ENCODE results near the gene ANKRD13B. TPM values are rescaled to one million over a fixed set of nuclear protein-coding genes. Genes with fewer than 3 reads are reported as not detected.
A peak's percentile ranks its signal among the peaks of the same experiment; 100 is the strongest.

ANKRD13B gene
- total RNA-seq, 1 donor from 2014 or later: 7.9 TPM

DNA sequence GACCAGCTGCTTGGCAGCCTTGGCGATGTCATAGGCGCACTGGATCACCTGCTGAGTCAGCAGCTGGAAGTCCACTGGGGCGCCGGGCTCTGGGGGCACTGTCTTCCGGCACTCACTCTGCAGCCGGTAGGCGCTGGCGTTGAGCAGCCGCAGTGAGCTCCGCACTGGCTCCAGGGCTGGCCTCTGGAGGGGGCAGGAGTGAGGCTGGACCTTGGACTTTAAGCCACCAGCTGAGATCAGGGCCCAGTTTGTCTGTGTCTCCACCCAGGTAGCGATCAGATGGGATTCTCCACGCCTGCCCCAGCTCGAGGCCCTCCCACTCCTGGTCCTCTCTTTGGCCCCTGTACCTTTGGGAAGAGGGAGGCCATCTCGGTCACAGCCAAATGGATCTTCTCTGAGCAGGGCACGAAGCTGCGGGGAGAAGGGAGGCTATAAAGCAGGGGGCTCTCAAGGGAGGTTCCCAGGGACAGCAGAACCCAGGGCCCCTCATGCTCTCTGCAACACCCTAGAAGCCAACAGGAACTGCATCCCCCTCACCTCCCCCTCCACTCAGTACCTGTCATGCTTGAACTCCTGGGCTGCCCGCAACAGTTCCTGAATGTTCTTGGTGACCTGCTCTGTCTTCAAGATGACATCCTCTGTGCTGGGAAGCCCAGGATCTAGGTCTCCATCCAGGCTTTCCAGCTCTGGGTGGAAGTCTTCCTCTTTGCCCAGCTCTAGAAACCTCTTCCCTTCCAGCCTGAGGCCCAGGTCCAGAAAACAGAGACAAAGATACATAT is 18.0 kb upstream of the ANKRD13B start:
- H3K27me3 ChIP-seq: no peaks in the 10 kb centered on the region
- no peak for DNase-seq (ENCODE audit: extremely low spot score in 2 of 2)
- no peak for TF ChIP-seq POLR2A (IDR thresholded peaks at IDR 0.05)
- TF ChIP-seq POLR2AphosphoS5 (IDR thresholded peaks at IDR 0.05; ENCODE audit: insufficient read depth in 1 of 2, low read depth in 1 of 2): no peak
- TF ChIP-seq, protein P1, sequence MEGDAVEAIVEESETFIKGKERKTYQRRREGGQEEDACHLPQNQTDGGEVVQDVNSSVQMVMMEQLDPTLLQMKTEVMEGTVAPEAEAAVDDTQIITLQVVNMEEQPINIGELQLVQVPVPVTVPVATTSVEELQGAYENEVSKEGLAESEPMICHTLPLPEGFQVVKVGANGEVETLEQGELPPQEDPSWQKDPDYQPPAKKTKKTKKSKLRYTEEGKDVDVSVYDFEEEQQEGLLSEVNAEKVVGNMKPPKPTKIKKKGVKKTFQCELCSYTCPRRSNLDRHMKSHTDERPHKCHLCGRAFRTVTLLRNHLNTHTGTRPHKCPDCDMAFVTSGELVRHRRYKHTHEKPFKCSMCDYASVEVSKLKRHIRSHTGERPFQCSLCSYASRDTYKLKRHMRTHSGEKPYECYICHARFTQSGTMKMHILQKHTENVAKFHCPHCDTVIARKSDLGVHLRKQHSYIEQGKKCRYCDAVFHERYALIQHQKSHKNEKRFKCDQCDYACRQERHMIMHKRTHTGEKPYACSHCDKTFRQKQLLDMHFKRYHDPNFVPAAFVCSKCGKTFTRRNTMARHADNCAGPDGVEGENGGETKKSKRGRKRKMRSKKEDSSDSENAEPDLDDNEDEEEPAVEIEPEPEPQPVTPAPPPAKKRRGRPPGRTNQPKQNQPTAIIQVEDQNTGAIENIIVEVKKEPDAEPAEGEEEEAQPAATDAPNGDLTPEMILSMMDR (IDR thresholded peaks at IDR 0.05): no peak
- intact Hi-C loops (cut with DNase I): loop anchor here (5.0 kb wide), 1 partner anchor 212 kb away; no protein-coding TSS in a partner anchor
- H3K9me3 ChIP-seq: no peaks in the 10 kb centered on the region
- H3K4me3 ChIP-seq: no peak overlapping the region
- H3K36me3 ChIP-seq: peaks cover 0 to 34% of the 10 kb centered on the region in 2 donors
- H3K4me1 ChIP-seq: peaks cover 45% of the 10 kb centered on the region
- no peak overlapping the region for H3K27ac ChIP-seq

DNA sequence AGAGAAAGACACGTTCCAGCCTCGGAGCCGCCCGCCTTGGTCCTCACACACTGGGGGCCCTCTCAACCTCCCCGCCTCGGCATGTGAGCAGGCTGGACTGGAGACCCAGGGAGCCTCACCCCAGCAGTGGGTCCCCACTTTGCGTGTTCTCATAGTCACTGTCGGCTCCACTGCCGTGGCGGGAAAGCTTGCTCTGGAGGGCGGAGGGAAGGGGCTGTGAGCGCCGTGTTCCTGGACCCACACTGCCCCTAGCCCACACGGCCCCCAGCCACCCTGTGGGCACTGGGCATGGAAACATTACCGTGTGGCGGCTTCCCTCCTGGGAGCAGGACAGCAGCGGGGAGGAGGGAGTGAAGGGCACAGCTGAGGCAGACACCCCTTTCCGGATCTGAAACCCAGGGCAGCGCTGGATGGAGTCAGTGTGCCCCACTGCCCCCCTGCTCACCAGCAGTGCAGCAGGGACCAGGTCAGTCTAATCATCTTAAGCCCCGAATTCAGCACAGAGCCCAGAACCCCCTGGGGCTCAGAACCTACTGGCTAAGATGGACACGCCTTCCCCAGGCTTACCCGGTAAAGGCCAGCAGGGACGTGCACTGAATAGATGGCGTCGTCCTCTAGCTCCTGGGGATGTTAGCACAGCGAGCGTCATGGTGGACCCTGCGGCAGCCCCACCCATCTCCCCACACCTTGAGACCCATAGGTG is 17.3 kb upstream of the ANKRD13B start:
- Histone ChIP-seq H3K36me3 (peaks cover 0 to 34% of the 10 kb centered on the region in 2 donors), H3K4me3 (no peak overlapping the region), H3K27ac (no peak overlapping the region), H3K27me3 (no peaks in the 10 kb centered on the region), H3K9me3 (no peaks in the 10 kb centered on the region), H3K4me1 (peaks cover 44% of the 10 kb centered on the region)
- DNase-seq (ENCODE audit: extremely low spot score in 2 of 2): no peak
- intact Hi-C loops (cut with DNase I): loop anchor here (5.0 kb wide), 1 partner anchor 212 kb away; no protein-coding TSS in a partner anchor
- no peak for TF ChIP-seq POLR2A (IDR thresholded peaks at IDR 0.05)
- TF ChIP-seq, protein P1 (IDR thresholded peaks at IDR 0.05): no peak
- TF ChIP-seq POLR2AphosphoS5 (IDR thresholded peaks at IDR 0.05; ENCODE audit: insufficient read depth in 1 of 2, low read depth in 1 of 2): no peak

DNA sequence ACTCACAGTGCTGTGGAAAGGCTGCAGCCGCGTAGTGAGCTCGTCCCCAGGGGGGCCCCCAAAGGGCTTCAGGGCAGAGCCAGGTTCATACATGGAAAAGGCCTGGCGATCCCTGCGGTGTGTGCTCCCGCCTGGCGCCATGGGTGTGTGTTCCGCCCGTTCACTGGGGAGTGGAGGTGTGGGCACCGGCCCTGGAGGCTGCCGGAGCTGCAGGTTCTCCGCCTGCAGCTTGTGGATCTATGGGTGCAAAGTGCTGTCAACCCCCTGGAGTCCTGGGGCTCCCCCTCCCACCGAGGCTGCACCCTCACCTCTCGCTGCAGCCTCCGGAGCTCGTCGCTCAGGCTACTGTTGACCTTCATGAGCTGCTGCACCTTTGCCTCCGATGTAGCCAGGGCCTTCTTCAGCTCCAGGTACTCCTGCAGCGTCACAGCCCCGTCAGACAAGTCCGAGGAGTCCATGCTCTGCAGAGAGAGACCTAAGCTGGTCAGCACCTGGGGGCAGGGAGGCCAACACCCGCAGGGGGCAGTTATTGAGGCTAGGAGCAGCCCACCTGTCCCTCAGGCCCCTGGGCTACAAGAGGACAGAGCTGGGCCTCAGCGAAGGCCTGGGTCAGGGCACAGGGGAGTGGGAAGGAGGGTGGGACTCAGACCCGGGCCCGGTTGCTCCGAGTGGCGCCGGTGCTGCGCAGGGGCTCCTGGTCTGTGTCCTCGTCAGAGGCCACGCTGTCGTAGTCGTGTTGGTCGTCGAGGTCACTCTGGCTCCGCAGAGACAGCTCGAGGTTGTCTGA is 16.5 kb upstream of the ANKRD13B start:
- H3K27ac ChIP-seq: no peak overlapping the region
- no peaks in the 10 kb centered on the region for H3K9me3 ChIP-seq
- H3K36me3 ChIP-seq: peaks cover 0 to 34% of the 10 kb centered on the region in 2 donors
- peaks cover 47% of the 10 kb centered on the region for H3K4me1 ChIP-seq
- DNase-seq (ENCODE audit: extremely low spot score in 2 of 2): no peak
- no peaks in the 10 kb centered on the region for H3K27me3 ChIP-seq
- intact Hi-C loops (cut with DNase I): loop anchor here (5.0 kb wide), 1 partner anchor 211 kb away; no protein-coding TSS in a partner anchor
- no peak overlapping the region for H3K4me3 ChIP-seq
- TF ChIP-seq, protein P1 (IDR thresholded peaks at IDR 0.05): no peak
- TF ChIP-seq POLR2AphosphoS5 (IDR thresholded peaks at IDR 0.05; ENCODE audit: insufficient read depth in 1 of 2, low read depth in 1 of 2) (no peak), POLR2A (IDR thresholded peaks at IDR 0.05) (no peak)

DNA sequence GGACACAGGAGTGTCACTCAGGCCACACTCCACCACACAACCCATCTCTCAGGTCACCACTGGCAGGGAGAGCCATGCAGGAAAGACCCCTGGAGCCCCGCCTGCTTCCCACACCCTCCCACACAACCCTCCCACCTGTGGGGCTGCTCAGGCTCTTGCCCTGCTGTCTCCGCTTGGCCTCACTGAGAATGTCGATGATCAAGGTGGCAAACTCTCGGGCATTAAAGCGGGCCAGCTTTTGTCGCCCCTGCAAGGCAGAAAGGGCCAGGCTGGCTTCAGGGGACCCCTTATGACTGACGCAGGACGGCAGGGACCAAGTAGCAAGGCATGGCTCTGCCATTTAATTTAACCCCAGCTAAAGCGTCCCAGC is 15.9 kb upstream of the ANKRD13B start:
- intact Hi-C loops (cut with DNase I): loop anchor here (5.0 kb wide), 1 partner anchor 210 kb away; no protein-coding TSS in a partner anchor
- H3K4me3 ChIP-seq: no peak overlapping the region
- H3K4me1 ChIP-seq: peaks cover 47% of the 10 kb centered on the region
- H3K27ac ChIP-seq: peak overlapping the region; percentile 41
- peaks cover 0 to 36% of the 10 kb centered on the region in 2 donors for H3K36me3 ChIP-seq
- H3K27me3 ChIP-seq: no peaks in the 10 kb centered on the region
- no peak for DNase-seq (ENCODE audit: extremely low spot score in 2 of 2)
- TF ChIP-seq POLR2A (IDR thresholded peaks at IDR 0.05): no peak
- no peak for TF ChIP-seq POLR2AphosphoS5 (IDR thresholded peaks at IDR 0.05; ENCODE audit: insufficient read depth in 1 of 2, low read depth in 1 of 2)
- TF ChIP-seq, protein P1 (IDR thresholded peaks at IDR 0.05): no peak
- no peaks in the 10 kb centered on the region for H3K9me3 ChIP-seq
